Caco-2 (cell line): Measurements from ENCODE around the gene HIPK2. TPM values are rescaled to one million over a fixed set of nuclear protein-coding genes. Genes with fewer than 3 reads are reported as not detected.

Source experiments
- BruUV-seq: library from RNA; stranded (reverse); fragments of 400-500 nt; replicated peaks from 2 replicates; lab custom pipeline; 2021; lab: Mats Ljungman, UMichigan
- CTCF ChIA-PET: fragments of 300-600 bp; sonication (Branson Sonifier 250); formaldehyde crosslinking; loops from one replicate; lab custom pipeline; 2022; ENCODE audit warnings: antibody characterized with exemption; lab: Charles Lee
- POLR2A ChIA-PET: fragments of 300-600 bp; sonication (Branson Sonifier 250); formaldehyde crosslinking; loops from one replicate; lab custom pipeline; 2022; ENCODE audit warnings: antibody characterized with exemption; lab: Charles Lee
- DNase-seq, 2 experiments: peaks; one replicate each; pipeline versions ENCODE4 v3.0.0 to v3.0.0-alpha.2; 2020 to 2022
- H3K27me3 ChIP-seq: replicated peaks from 2 replicates; pipeline ENCODE4 v1.6.0; 2011; ENCODE audit warnings: low read length; ENCODE audit not compliant: control insufficient read depth, insufficient read depth
- H3K36me3 ChIP-seq: 2 replicates; pipeline ENCODE4 v1.5.1; 2011; ENCODE audit warnings: low read length; ENCODE audit not compliant: control insufficient read depth, insufficient read depth
- H3K4me1 ChIP-seq: fragments of 250-450 bp; sonication (Bioruptor Pico); 2 replicates; pipeline ENCODE4 v1.5.1; 2020; ENCODE audit warnings: mild to moderate bottlenecking
- H3K4me3 ChIP-seq: 2 replicates; pipeline ENCODE4 v1.5.1; 2011; ENCODE audit warnings: low read depth, mild to moderate bottlenecking, control low read depth, low read length
- H3K9me3 ChIP-seq: fragments of 250-450 bp; sonication (Bioruptor Pico); 2 replicates; pipeline ENCODE4 v1.5.1; 2020; ENCODE audit warnings: mild to moderate bottlenecking, moderate library complexity
- H3K27ac Mint-ChIP-seq: one replicate; pipeline ENCODE4 v1.8.0; 2022; ENCODE audit warnings: mixed read lengths; ENCODE audit not compliant: unreplicated experiment
- H3K27me3 Mint-ChIP-seq: one replicate; pipeline ENCODE4 v1.8.0; 2022; ENCODE audit warnings: mixed read lengths; ENCODE audit not compliant: insufficient read depth, unreplicated experiment
- H3K36me3 Mint-ChIP-seq: one replicate; pipeline ENCODE4 v1.8.0; 2022; ENCODE audit warnings: mild to moderate bottlenecking, mixed read lengths; ENCODE audit not compliant: insufficient read depth, unreplicated experiment
- H3K4me1 Mint-ChIP-seq: one replicate; pipeline ENCODE4 v1.8.0; 2022; ENCODE audit warnings: low read depth, mixed read lengths; ENCODE audit not compliant: unreplicated experiment
- H3K4me3 Mint-ChIP-seq: one replicate; pipeline ENCODE4 v1.8.0; 2022; ENCODE audit warnings: mild to moderate bottlenecking, moderate library complexity, mixed read lengths; ENCODE audit not compliant: unreplicated experiment
- H3K9me3 Mint-ChIP-seq: one replicate; pipeline ENCODE4 v1.8.0; 2022; ENCODE audit warnings: mixed read lengths; ENCODE audit not compliant: unreplicated experiment
- CTCF ChIP-seq, 2 experiments: fragments of 200-600 bp in 1 of 2; IDR thresholded peaks; 1 replicate in 1 of 2; 2 replicates in 1 of 2; pipeline versions ENCODE4 v1.5.1 to v1.8.0; 2011 to 2022; ENCODE audit warnings: antibody characterized with exemption in 1 of 2, control low read depth in 1 of 2, inconsistent platforms in 1 of 2, low read depth in 1 of 2, low read length in 1 of 2, mild to moderate bottlenecking in 1 of 2, moderate library complexity in 1 of 2; ENCODE audit not compliant: insufficient read depth in 1 of 2, severe bottlenecking in 1 of 2, unreplicated experiment in 1 of 2
- intact Hi-C: fragments of 100-400 bp; cut with micrococcal nuclease; formaldehyde crosslinking; loops from one replicate; pipeline ENCODE4 v1.10.0; 2022; ENCODE audit not compliant: unreplicated experiment
- total RNA-seq: library from RNA; stranded (reverse); gene quantifications from 2 replicates; pipeline ENCODE4 v1.2.3, GENCODE V29; 2022

HIPK2 gene
- total RNA-seq, 1 experiment from 2014 or later, result 42.8 TPM

DNA sequence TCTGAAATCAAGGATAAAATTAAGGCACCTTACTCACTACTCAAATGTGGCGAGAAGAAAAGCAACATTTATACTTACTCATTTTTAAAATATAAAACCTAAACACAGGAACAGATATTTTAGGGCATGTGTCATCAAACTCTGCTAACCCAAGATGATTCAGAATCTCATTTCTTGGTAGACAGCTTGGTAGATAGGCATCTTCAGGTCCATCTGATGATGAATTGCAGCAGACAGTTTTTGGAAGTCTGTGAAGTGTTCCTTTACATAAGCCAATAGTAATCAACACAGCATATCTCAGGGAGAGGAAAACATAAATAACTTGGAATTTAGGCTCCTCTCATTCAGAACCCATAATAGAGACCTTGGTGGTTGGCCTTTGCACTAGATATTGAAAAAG is 3.4 kb downstream of the HIPK2 start:
- no peak for DNase-seq
- H3K4me3 Mint-ChIP-seq, result no peak overlapping the region
- BruUV-seq, result no TSS peak
- no peak overlapping the region for H3K27ac Mint-ChIP-seq
- no peak for TF ChIP-seq CTCF (IDR thresholded peaks at IDR 0.05; ENCODE audit: insufficient read depth in 1 of 2, low read depth in 1 of 2, low read length in 1 of 2, severe bottlenecking in 1 of 2, unreplicated experiment in 1 of 2)
- no peaks in the 10 kb centered on the region; the same call in none of the 2 replicates for H3K4me1 ChIP-seq
- intact Hi-C loops, result no loop called here
- ChIA-PET POLR2A (no interaction called here), CTCF (no interaction called here)
- H3K4me1 Mint-ChIP-seq, result peaks cover 22% of the 10 kb centered on the region
- H3K36me3 ChIP-seq, result no peaks in the 10 kb centered on the region
- H3K9me3 Mint-ChIP-seq, result no peaks in the 10 kb centered on the region
- no peaks in the 10 kb centered on the region for H3K27me3 ChIP-seq
- H3K9me3 ChIP-seq, result no peaks in the 10 kb centered on the region
- no peak overlapping the region for H3K4me3 ChIP-seq
- no peaks in the 10 kb centered on the region for H3K27me3 Mint-ChIP-seq
- peaks cover 1% of the 10 kb centered on the region for H3K36me3 Mint-ChIP-seq

GRCh38 chr7:139773371-139773770 is 4.4 kb downstream of the HIPK2 start:
- POLR2A ChIA-PET, result no interaction called here
- no peaks in the 10 kb centered on the region for H3K27me3 ChIP-seq
- Mint-ChIP-seq H3K27me3 (no peaks in the 10 kb centered on the region), H3K9me3 (no peaks in the 10 kb centered on the region), H3K27ac (no peak overlapping the region), H3K36me3 (peaks cover 4% of the 10 kb centered on the region), H3K4me1 (peaks cover 22% of the 10 kb centered on the region), H3K4me3 (no peak overlapping the region)
- TF ChIP-seq CTCF (IDR thresholded peaks at IDR 0.05; ENCODE audit: insufficient read depth in 1 of 2, low read depth in 1 of 2, low read length in 1 of 2, severe bottlenecking in 1 of 2, unreplicated experiment in 1 of 2), result no peak
- H3K9me3 ChIP-seq, result no peaks in the 10 kb centered on the region
- intact Hi-C loops, result no loop called here
- no peak overlapping the region for H3K4me3 ChIP-seq
- DNase-seq, result no peak
- H3K4me1 ChIP-seq, result no peaks in the 10 kb centered on the region; the same call in 1 of the 2 replicates
- no TSS peak for BruUV-seq
- CTCF ChIA-PET, result no interaction called here
- no peaks in the 10 kb centered on the region for H3K36me3 ChIP-seq

DNA sequence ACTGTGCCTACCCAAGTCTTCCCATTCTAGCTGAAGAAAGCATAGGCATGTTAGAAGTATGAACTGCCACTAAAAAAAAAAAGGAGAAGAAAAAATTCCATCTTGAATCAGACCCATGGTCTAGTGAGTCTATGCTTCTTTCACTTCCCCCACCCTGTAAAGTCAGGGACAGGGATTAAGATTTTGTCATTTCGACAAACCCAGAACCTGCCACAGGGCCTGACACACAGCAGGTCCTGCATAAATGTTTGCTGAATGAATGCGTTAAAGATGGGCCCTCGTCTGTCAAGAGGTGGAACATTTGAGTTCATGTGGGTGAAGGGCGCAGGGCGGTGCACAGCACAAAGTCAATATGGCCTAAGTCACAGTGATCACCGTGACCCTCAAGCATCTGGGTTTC is 4.9 kb downstream of the HIPK2 start:
- intact Hi-C loops, result no loop called here
- Histone ChIP-seq H3K27me3 (no peaks in the 10 kb centered on the region), H3K9me3 (no peaks in the 10 kb centered on the region), H3K36me3 (no peaks in the 10 kb centered on the region), H3K4me3 (no peak overlapping the region), H3K4me1 (no peaks in the 10 kb centered on the region; the same call in 1 of the 2 replicates)
- no TSS peak for BruUV-seq
- H3K4me1 Mint-ChIP-seq, result peaks cover 22% of the 10 kb centered on the region
- H3K27me3 Mint-ChIP-seq, result no peaks in the 10 kb centered on the region
- no peak for DNase-seq
- H3K9me3 Mint-ChIP-seq, result no peaks in the 10 kb centered on the region
- ChIA-PET POLR2A (no interaction called here), CTCF (interaction anchor here (0.6 to 0.8 kb wide), 2 partner anchors 127 to 230 kb away, joined by 3 to 5 read pairs; no protein-coding TSS in a partner anchor)
- no peak overlapping the region for H3K27ac Mint-ChIP-seq
- no peak for TF ChIP-seq CTCF (IDR thresholded peaks at IDR 0.05; ENCODE audit: insufficient read depth in 1 of 2, low read depth in 1 of 2, low read length in 1 of 2, severe bottlenecking in 1 of 2, unreplicated experiment in 1 of 2)
- no peak overlapping the region for H3K4me3 Mint-ChIP-seq
- peaks cover 4% of the 10 kb centered on the region for H3K36me3 Mint-ChIP-seq
